Ectodermal cell (in vitro differentiated cells): ENCODE measurements around the gene PLSCR3.
"Not testable (repeated sequence)": the region's sequence is repeated elsewhere in the genome, so short reads cannot be mapped to it uniquely, and the experiment has no call there.

Experiments
- H3K27ac ChIP-seq: 2 replicates; pipeline ENCODE4 v1.7.0; 2013; ENCODE audit warnings: mild to moderate bottlenecking, low read depth, low read length; ENCODE audit not compliant: insufficient read depth, poor library complexity, severe bottlenecking
- H3K27me3 ChIP-seq: 2 replicates; pipeline ENCODE4 v1.7.0; 2013; ENCODE audit warnings: mild to moderate bottlenecking, low read length; ENCODE audit not compliant: insufficient read depth, control insufficient read depth, poor library complexity, severe bottlenecking
- H3K36me3 ChIP-seq: one replicate; pipeline ENCODE4 v1.7.0; 2013; ENCODE audit warnings: low read length; ENCODE audit not compliant: control insufficient read depth, insufficient read depth
- H3K4me1 ChIP-seq: one replicate; pipeline ENCODE4 v1.7.0; 2013; ENCODE audit warnings: low read length; ENCODE audit not compliant: control insufficient read depth, insufficient read depth
- H3K4me3 ChIP-seq: 2 replicates; pipeline ENCODE4 v1.7.0; 2013; ENCODE audit warnings: low read depth, low read length, control low read depth; ENCODE audit not compliant: insufficient read depth
- H3K9me3 ChIP-seq: 2 replicates; pipeline ENCODE4 v1.7.0; 2013; ENCODE audit warnings: mild to moderate bottlenecking, low read length, moderate library complexity; ENCODE audit not compliant: control insufficient read depth
- WGBS, 2 experiments: methylation state at CpG; one replicate each; pipeline ENCODE4 v1.1.7; 2013; ENCODE audit warnings: missing lambda C conversion rate in 2 of 2; 5-methylcytosine and 5-hydroxymethylcytosine counted together

The PLSCR3 gene

GRCh38 chr17:7380855-7381683 lies 13.3 kb downstream of the PLSCR3 start, which contains the start of gene TNK1:
Gene TNK1 (plus strand): TSS chr17:7381089. CDS start chr17:7382927, 1,838 bp downstream.
- no peaks in the 10 kb centered on the region for H3K9me3 ChIP-seq
- H3K4me3 ChIP-seq = peak within 1 kb of the TSS; percentile 42
- no peak within 1 kb of the TSS for H3K27ac ChIP-seq
- WGBS, 2 experiments = 4% methylated on average over 48 to 52 of the region's 52 CpGs
- no peaks in the 10 kb centered on the region for H3K36me3 ChIP-seq
- H3K27me3 ChIP-seq = peaks cover 57% of the 10 kb centered on the region
- H3K4me1 ChIP-seq = peaks cover 4% of the 10 kb centered on the region

- H3K4me1 ChIP-seq = peaks cover 4% of the 10 kb centered on the region
- no peaks in the 10 kb centered on the region for H3K9me3 ChIP-seq
- H3K36me3 ChIP-seq = no peaks in the 10 kb centered on the region
- H3K27me3 ChIP-seq = peaks cover 57% of the 10 kb centered on the region
- WGBS, 2 experiments = 85 to 86% methylated on average over 7 of the region's 7 CpGs
- H3K4me3 ChIP-seq = peak overlapping the region; percentile 42
- H3K27ac ChIP-seq = no peak overlapping the region
Observed at GRCh38 chr17:7380321-7380720, 14.0 kb downstream of the PLSCR3 start.

DNA sequence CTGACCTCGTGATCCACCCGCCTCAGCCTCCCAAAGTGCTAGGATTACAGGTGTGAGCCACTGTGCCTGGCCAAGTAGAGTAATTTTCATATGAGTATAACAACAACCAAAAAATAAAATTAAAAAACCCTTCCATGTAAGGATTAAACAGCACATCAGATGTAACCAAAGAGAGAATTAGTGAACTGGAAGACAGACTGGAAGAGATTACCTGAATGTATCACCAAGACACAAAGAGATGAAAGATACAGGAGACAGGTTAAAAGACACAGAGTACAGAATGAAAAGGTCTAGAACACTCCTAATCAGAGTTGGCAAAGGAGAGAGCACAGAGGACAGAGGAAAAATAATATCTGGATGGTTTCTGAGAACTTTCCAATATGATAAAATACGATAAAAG lies 15.2 kb downstream of the PLSCR3 start:
- Histone ChIP-seq H3K9me3 (no peaks in the 10 kb centered on the region), H3K27ac (no peak overlapping the region), H3K4me1 (no peaks in the 10 kb centered on the region), H3K4me3 (no peak overlapping the region), H3K36me3 (no peaks in the 10 kb centered on the region), H3K27me3 (peaks cover 50% of the 10 kb centered on the region)
- WGBS, 2 experiments = 89 to 92% methylated on average over 2 of the region's 3 CpGs

DNA sequence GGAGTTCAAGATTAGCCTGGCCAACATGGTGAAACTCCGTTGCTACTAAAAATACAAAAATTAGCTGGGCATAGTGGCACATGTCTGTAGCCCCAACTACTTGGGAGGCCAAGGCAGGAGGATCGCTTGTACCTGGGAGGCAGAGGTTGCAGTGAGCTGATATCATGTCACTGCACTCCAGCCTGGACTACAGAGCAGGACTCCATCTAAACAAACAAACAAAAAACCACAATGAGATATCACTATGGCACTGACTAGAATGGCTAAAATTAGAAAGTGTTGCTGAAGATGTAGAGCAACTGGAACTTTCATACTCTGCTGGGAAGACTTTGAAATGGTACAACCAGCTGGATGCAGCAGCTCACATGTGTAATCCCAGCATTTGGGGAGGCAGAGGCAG lies 20.0 kb downstream of the PLSCR3 start:
- Histone ChIP-seq H3K36me3 (no peaks in the 10 kb centered on the region), H3K27me3 (peaks cover 2% of the 10 kb centered on the region), H3K27ac (no peak overlapping the region), H3K4me3 (no peak overlapping the region), H3K4me1 (no peaks in the 10 kb centered on the region), H3K9me3 (no peaks in the 10 kb centered on the region)
- WGBS, 2 experiments = 89 to 94% methylated on average over 2 of the region's 2 CpGs

- WGBS, 2 experiments = 86 to 97% methylated on average over 3 to 4 of the region's 4 CpGs
- no peaks in the 10 kb centered on the region for H3K36me3 ChIP-seq
- no peaks in the 10 kb centered on the region for H3K4me1 ChIP-seq
- H3K4me3 ChIP-seq = no peak overlapping the region
- no peak overlapping the region for H3K27ac ChIP-seq
- H3K27me3 ChIP-seq = no peaks in the 10 kb centered on the region
- no peaks in the 10 kb centered on the region for H3K9me3 ChIP-seq
Observed at GRCh38 chr17:7370853-7371252, 23.5 kb downstream of the PLSCR3 start.

DNA sequence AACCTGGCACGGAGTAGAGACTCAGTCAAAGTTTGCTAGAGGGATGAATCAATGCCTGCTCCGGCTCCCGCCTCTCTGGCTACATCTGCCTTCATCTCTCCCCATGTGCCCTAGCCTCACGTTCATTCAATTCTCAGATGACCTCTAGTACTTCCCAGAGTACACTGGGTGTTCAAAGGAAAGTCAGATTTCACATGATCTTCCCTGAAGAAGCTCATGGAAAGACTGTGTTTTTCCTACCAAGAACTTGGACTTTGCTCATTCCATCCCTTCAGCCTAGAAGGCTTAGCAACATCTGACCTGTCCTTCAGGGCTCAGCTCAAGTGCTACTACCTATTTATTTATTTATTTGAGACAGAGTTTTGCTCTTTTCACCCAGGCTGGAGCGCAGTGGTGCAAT lies 24.5 kb downstream of the PLSCR3 start:
- Histone ChIP-seq H3K4me3 (no peak overlapping the region), H3K27me3 (no peaks in the 10 kb centered on the region), H3K27ac (no peak overlapping the region), H3K9me3 (no peaks in the 10 kb centered on the region), H3K4me1 (no peaks in the 10 kb centered on the region), H3K36me3 (no peaks in the 10 kb centered on the region)
- 86 to 90% methylated on average over 5 of the region's 5 CpGs for WGBS, 2 experiments

DNA sequence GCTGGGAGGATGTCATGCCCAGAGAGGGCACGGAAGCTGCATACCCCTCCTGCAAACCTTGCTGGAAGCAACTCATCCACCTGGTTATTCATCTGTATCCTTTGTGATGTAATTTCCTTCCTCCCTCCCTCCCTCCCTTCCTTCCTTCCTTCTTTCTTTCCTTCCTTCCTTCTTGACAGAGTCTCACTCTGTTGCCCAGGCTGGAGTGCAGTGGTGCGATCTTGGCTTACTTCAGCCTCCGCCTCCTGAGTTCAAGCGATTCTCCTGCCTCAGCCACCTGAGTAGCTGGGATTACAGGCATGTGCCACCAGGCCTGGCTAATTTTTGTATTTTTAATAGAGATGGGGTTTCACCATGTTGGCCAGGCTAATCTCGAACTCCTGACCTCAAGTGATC lies 25.7 kb downstream of the PLSCR3 start:
- not testable (repeated sequence) for H3K4me3 ChIP-seq, H3K4me1 ChIP-seq, H3K27me3 ChIP-seq, H3K27ac ChIP-seq, H3K36me3 ChIP-seq, H3K9me3 ChIP-seq
- WGBS, 2 experiments = 86 to 91% methylated on average over 5 of the region's 5 CpGs

DNA sequence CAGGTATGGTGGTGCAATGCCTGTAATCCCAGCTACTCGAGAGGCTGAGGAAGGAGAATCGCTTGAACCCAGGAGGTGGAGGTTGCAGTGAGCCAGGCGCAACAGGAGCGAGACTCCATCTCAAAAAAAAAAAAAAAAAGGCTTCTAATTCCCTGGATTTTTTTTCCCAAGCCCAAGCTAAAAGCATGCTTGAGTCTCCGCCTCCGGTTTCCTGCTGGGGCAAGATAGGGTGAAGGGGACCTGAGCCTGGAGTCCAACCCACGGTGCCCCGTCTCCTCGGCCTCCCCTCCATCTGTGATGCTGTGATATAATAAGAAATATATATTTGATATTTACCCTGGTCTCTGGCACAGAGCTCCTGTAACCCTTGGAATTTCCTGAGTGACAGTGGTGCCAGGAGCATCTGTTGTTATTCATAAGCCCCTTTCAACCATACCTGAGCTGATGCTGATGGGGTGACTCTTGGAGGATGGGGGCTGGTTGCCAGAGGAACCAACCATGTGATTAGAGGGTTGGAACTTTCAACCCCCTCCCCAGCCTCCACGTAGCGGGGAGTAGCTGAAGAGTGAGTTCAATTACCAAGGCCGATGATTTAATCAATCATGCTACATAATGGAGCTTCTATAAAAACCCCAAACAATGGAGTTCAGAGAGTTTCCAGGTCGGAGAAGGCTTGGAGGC lies 26.3 kb downstream of the PLSCR3 start:
- no peak overlapping the region for H3K4me3 ChIP-seq
- no peaks in the 10 kb centered on the region for H3K27me3 ChIP-seq
- no peaks in the 10 kb centered on the region for H3K9me3 ChIP-seq
- no peaks in the 10 kb centered on the region for H3K36me3 ChIP-seq
- H3K4me1 ChIP-seq = no peaks in the 10 kb centered on the region
- no peak overlapping the region for H3K27ac ChIP-seq
- WGBS, 2 experiments = 83 to 87% methylated on average over 10 to 13 of the region's 13 CpGs

GRCh38 chr17:7367083-7367482 lies 27.2 kb downstream of the PLSCR3 start:
- Histone ChIP-seq H3K4me1 (no peaks in the 10 kb centered on the region), H3K27ac (no peak overlapping the region), H3K4me3 (no peak overlapping the region), H3K36me3 (no peaks in the 10 kb centered on the region), H3K27me3 (no peaks in the 10 kb centered on the region), H3K9me3 (no peaks in the 10 kb centered on the region)
- 73 to 76% methylated on average over 8 of the region's 8 CpGs for WGBS, 2 experiments

DNA sequence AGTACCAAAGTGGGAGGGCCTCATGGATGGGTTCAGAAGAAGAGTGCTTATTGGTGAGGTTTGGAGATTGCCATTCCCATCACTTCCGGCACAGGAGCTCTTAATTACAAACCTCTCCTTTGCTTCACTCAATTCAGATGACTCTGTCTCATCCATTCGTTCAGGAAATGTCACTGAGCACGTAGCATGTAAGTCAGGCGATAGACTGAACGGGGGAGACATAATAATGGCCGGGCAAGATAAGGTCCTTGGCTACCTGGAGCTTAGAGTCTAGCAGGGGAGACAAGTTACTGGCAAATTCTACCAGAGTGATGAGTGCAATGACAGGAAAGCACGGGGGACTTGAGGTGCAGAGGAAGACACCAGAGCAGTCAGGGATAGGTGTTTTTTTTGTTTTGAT lies 28.4 kb downstream of the PLSCR3 start:
- H3K36me3 ChIP-seq, H3K27ac ChIP-seq, H3K4me1 ChIP-seq, H3K4me3 ChIP-seq, H3K27me3 ChIP-seq, H3K9me3 ChIP-seq: not testable (repeated sequence)
- WGBS, 2 experiments = 93 to 100% methylated on average over 3 to 6 of the region's 7 CpGs
